GM12874 (cell line): ENCODE results near the gene NEGR1.

Experiments
- CTCF ChIP-seq: IDR thresholded peaks from 2 replicates; pipeline ENCODE4 v1.5.1; 2011; ENCODE audit warnings: low read depth, mild to moderate bottlenecking, control low read depth, low read length, moderate library complexity; ENCODE audit not compliant: insufficient read depth

NEGR1 gene

GRCh38 chr1:71987181-71987580 is 295.2 kb downstream of the NEGR1 start:
- no peak for TF ChIP-seq CTCF

- no peak for TF ChIP-seq CTCF
These were observed 296.2 kb downstream of the NEGR1 start for GRCh38 chr1:71986160-71986559.

- TF ChIP-seq CTCF, result no peak
These were observed 301.8 kb downstream of the NEGR1 start for GRCh38 chr1:71980556-71980955.

GRCh38 chr1:71979882-71980281 is 302.5 kb downstream of the NEGR1 start:
- TF ChIP-seq CTCF, result no peak

- no peak for TF ChIP-seq CTCF
These were observed 314.7 kb downstream of the NEGR1 start for GRCh38 chr1:71967670-71968069.

- no peak for TF ChIP-seq CTCF
These were observed 318.2 kb downstream of the NEGR1 start for GRCh38 chr1:71964188-71964587.

GRCh38 chr1:71956613-71957285 is 325.6 kb downstream of the NEGR1 start:
- TF ChIP-seq CTCF, result no peak
